Raji (cell line): ENCODE data around the gene CATSPERZ.

Experiments used
- POLR2A ChIP-seq: IDR thresholded peaks from 2 replicates; pipeline ENCODE4 v1.6.1; 2011; ENCODE audit warnings: low read depth, low read length, control low read depth; ENCODE audit not compliant: insufficient read depth

Gene CATSPERZ, protein sequence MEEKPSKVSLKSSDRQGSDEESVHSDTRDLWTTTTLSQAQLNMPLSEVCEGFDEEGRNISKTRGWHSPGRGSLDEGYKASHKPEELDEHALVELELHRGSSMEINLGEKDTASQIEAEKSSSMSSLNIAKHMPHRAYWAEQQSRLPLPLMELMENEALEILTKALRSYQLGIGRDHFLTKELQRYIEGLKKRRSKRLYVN

DNA sequence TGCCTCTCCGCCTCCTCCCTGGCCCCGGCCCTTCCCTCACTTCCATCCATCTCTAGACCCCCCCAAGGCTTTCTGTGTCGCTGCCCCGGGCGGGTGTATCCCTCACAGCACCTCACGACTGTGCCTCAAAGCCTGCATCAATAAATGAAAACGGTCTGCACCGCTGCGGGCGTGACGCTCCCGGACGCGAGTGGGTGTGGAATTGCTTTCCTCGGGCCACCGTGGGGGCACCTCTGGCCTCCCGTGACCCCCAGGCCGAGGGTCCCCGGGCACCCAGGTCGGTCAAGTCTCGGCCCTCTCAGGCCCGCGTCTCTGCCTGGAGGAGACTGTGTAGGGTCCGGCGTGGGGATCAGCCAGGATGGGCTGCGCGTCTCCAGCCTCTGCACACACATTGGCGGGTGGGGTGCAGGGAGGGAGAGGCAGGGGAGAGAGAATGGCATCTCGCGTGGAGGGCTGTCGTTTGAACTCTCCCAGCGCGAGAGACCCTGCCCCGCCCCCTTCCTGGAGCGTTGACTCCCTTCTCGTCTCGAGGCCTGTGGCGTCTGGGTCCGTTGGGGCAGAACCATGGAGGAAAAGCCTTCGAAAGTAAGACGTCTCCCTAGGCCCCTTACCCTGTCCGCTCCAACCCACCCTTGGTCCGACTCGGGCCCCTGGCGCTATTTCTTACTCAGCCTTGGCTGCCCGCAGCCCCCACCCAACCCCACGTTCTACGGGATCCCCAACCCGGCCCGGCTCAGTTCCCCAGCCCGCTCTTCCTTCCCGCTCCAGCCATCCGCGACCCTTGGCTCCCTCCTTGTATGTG, at the start of gene CATSPERZ:
CATSPERZ (plus strand) TSS at position 512 of the 802 bp plus-strand sequence; CDS start at position 565, 53 bp downstream.
- no peak for TF ChIP-seq POLR2A

DNA sequence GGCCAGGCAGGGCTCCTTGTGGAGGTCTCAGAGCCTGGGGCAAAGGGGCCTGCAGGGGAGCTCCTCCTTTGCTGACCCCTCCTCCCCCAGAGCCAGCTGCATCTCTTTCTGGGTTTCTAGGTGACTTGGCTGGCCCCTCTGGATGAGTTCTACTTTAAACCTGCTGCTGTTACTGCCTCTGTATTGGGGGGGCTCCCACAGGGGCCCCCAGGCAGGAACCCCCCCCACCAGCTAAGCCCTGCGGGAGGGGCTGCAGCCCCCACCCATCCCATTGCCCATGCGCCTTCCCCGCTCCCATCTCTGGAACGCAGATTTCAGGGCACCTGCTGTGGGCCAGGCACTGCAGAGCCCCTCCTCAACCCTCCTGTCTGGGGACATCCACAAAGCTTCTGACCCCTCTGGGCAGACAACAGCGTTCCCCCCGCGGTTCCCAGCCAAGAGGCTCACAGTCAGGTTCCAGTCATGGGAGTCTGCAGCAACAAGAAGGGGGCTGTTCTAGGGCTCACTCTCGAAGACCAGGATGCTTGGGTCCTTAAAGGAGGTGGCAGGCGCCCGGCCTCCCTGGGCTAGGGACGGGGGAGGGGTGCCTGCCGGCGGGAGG, 49.6 kb upstream of the CATSPERZ start:
- TF ChIP-seq POLR2A: no peak

DNA sequence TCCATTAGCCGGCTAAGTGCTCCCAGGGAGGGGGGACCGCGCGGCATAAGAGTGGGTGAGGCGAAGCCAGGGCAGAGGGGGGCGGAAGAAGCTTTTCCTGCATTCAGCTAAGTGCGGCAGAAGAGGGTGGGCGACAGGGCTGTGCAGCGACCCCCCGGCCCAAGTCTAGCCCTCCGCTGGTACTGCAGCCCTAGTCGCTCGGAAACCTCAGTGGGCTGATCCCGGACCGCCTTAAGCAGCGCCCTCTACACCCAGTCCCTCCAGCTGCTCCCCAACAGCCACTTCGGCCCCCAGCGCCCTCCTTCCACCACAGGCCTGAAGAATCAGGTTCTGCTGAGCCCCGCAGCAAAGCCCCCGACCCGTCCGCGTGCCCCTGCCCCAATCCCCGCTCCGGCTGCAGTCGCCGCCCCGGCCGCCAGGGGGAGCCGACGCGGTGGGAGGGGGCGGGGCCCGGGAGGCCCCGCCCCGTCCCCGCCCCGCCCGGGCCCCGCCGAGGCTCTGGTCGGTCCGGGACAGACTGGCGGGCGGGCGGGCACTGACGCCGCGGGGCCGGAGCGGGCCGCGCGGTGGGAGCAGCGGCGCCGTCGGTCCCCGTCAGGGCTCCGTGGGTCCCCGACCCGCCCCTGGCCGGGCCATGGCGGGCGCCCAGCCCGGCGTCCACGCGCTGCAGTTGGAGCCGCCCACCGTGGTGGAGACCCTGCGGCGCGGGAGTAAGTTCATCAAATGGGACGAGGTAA, 49.0 kb upstream of the CATSPERZ start, which contains the start of gene PLCB3:
PLCB3 (plus strand) TSS at position 515 of the 737 bp plus-strand sequence; CDS start at position 635, 120 bp downstream.
- peak; percentile 31; the same call in 1 of the 2 replicates for TF ChIP-seq POLR2A

DNA sequence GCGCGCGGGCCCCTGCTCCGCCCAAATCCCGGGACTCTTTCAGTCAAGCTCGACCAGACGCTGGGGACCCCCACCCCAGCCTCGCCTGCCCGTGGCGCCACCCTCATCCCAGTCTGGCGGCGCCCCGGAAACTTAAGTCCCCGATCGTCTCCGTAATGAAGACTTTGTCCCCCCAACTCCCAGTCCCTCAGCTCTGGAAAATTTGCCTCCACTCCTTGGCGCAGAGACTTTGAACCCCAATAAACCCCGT, 48.5 kb upstream of the CATSPERZ start:
- TF ChIP-seq POLR2A: no peak

DNA sequence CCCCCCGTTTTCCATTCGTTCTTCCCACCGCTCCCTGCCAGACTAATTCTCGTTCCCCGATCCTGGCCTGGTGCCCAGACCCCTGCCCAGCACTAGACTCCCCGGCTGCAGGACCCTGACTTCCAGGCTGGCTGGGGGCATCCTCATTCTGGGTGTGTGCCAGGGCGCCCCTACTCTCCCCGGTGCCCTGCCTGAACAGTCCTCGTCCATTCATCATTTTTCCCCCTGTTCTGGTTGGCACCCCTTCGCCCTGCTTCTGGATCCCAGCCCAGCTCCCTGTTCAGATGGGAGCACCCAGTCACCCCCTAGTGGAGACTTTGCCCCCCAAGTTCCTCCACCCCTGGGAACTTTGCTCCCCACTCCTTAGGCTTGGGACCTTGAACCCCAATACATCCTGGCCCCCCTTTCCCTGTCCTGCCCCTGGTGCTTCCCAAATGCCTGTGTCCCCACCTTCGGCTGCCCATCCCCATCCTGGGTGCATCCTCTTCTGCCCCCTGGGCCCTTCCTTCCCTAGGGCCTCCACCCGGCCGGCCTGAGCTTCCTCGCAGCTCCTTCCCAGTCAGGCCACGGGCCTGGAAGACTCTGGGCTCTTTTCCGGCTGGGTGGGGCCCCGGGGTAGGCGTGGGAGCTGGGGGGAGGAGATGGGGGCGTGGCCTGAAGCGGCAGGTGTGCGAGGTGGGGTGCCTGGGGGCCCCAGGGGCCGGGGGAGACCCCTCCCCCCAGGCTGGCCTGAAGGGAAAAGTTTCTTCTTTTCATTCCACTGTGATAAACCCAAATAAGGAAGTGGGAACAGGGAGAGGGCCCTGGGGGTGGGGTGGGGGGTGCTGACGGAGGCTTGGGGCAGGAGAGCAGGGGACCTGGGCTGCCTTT, 47.9 kb upstream of the CATSPERZ start:
- TF ChIP-seq POLR2A: no peak

DNA sequence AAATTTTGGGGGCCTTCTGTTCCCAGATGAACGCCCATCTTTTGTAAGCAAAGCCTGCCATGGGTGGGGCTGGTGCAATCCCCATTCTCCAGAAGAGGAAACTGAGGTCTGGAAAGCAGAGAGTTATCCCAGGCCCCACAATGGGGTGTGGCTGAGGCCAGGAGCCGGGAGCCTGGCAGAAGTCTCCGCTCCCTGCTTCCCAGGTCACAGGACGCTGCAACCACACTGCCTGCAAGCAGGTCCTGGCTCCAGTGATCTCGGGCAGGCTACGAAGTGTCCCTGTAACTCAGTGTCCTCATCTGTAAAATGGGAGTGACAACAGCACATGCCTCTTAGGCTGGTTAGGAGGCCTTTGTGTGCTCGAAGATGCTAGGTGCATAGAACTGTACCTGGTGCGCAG, 47.1 kb upstream of the CATSPERZ start:
- no peak for TF ChIP-seq POLR2A

DNA sequence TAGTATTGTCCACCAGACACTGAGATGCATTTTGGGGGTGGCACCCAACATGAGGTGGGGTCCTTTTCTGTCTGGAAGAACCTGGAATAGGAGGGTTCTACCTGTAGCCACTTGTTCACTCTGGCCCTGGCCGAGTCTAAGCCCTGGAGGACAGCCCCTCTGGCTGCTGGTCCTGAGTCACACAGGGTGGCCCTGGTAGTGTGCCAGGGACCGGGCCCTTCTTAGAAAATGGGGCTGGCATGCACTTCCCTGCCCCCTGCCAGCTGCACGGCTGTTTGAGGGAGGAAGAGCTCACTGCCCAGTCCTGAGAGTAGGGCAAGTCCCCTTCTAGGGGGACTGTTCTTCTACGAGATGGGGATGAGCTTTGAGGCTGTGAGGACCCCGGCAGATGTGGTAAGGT, 46.7 kb upstream of the CATSPERZ start:
- no peak for TF ChIP-seq POLR2A

DNA sequence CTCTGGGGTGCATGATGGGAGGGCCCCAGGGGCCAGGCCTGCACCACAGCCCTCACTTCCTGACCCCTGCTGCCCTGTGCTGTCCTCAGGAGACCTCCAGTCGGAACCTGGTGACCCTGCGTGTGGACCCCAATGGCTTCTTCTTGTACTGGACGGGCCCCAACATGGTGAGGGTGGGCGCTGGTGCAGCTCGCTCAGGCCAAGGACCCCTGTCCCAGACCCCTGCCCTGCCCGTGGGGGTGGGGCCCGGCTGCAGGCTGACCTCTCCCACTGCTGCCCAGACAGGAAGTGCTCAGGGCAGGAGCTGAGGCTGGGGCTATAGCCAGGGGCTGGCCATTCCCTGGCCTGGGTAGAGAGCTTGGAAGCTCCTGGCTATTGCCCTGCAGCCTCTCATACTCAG, 45.8 kb upstream of the CATSPERZ start:
- TF ChIP-seq POLR2A: no peak

DNA sequence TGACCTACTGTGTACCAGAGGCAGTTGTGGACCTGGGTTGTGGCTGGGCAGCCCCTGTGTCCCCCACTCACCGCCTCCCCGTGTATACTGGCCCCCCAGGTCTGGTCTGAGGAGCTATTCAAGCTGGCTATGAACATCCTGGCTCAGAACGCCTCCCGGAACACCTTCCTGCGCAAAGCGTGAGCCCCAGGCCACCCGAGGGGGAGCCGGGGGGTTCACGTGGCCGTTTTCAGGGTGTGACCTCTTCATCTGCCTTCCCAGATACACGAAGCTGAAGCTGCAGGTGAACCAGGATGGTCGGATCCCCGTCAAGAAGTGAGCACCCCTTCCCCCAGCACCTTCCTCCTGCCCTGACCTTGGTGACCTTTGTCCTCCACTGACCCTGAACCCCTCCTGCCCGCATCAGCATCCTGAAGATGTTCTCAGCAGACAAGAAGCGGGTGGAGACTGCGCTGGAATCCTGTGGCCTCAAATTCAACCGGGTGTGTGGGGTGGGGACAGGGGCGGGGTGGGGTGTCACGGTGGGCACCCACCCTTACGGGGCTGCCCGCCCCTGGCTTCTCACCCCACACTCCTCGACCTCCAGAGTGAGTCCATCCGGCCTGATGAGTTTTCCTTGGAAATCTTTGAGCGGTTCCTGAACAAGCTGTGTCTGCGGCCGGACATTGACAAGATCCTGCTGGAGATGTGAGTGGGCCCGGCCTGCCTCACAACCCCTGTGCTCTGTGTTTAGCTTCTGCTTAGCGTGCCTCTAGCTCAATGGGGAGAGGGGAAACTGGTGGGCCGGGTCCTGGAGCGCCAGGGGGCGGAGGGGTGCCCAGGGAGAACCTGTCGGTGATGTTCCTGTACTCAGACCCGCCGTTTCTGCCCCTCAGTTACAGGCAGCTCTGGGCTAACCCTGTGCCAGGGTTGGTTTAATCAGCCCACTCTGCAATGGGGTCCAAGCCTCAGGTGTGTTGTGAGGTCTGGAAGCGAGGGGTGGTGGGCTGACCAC, 44.7 kb upstream of the CATSPERZ start:
- no peak for TF ChIP-seq POLR2A

DNA sequence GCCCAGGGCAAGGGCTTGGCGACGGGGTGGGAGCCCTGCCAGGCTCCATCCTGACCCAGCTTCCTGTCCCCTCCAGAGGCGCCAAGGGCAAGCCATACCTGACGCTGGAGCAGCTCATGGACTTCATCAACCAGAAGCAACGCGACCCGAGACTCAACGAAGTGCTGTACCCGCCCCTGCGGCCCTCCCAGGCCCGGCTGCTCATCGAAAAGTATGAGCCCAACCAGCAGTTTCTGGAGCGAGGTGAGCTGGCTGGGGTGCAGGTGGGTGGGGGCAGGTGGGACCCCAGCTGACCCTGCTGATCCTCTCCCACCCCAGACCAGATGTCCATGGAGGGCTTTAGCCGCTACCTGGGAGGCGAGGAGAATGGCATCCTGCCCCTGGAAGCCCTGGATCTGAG, 43.9 kb upstream of the CATSPERZ start:
- TF ChIP-seq POLR2A: no peak

DNA sequence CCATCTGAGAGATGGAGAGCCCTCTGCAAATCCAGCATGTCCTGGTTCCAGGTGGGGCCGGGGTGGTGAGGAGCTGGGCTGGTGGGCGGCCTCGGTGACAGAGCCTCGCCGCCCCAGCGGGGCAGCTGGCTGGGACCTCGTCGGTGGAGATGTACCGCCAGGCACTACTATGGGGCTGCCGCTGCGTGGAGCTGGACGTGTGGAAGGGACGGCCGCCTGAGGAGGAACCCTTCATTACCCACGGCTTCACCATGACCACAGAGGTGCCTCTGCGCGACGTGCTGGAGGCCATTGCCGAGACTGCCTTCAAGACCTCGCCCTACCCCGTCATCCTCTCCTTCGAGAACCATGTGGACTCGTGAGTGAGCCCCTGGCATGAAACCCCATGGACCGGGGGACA, 41.8 kb upstream of the CATSPERZ start:
- TF ChIP-seq POLR2A: no peak

DNA sequence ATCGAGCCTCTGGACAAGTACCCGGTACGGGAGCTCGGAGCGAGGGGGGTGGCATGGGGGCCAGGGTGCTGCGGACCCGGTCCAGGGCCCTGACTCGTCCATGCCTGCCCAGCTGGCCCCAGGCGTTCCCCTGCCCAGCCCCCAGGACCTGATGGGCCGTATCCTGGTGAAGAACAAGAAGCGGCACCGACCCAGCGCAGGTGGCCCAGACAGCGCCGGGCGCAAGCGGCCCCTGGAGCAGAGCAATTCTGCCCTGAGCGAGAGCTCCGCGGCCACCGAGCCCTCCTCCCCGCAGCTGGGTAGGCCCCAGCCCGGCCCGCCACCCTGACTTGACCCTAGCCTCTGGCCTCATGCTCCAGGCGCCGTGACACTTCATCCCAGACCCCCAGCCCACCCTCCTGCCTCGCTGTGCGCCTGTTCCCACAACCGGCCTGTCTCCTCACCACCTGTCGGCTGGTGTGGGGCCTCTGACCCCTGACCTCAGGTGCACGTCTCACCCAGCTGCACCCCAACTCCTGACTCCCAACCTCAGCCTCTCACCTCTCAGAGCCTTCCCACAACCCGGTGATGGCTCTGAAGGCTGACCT, 41.1 kb upstream of the CATSPERZ start:
- TF ChIP-seq POLR2A: no peak

DNA sequence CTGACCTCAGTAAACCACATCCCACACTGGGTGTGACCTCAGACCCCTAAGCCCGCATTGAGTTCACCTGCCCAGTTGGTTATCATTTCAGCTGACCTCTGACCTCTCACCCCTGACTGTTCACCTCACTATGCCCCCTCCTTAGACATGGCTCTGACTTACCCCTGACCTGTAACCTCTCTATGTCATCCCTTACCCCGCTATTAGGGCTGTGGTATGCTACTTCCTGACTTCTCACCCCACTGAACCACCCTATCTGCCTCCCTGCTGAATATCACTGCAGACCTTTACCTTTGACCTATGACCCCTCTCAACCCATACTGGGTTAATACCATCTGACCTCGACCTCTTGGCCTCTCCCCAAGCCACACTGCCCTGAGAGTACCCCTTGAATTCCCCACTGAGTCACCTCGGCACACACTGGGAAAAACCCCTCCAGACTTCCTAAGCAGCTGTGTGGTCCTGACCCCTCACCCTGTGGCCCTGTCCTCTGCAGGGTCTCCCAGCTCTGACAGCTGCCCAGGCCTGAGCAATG, 40.6 kb upstream of the CATSPERZ start:
- no peak for TF ChIP-seq POLR2A
